ENCODE results near the gene SLC6A11.

The SLC6A11 gene

DNA sequence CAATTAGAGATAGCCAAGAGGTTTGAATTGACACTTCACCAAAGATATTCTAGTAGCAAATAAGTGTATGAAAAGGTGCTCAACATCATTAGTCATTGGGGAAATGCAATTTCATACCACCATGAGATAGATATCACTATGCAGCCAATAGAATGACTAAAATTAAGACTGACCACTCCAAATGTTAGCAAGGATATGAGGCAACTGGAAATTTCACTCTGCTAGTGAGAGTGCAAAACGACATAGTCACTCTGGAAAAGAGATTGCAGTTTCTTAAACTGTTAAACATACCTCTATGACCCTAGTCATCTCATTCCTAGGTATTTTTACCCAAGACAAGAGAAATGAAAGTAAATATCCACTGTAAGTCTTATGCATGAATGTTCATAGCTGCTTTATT lies 27.6 kb upstream of the SLC6A11 start:
- DNase-seq (ENCODE audit: insufficient read length, low spot score) (no peak), FAIRE-seq (no peak)

DNA sequence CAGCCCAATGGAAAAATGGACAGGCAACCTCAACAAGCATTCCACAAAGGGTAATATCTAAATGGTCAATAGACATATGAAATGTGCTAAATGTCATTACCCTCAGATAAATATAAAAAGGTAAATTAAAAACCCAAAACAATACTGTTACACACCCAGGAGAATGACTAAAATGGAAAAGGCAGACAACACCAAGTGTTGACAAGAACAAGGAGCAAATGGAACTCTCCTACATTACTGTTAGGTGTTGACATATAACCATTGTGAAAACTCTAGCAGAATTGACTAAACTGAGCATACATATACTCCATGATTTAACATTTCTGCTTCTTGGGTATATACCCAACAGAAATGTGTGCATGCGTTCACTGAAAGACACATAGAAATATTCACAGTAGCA lies 25.3 kb upstream of the SLC6A11 start:
- no peak for FAIRE-seq
- DNase-seq (ENCODE audit: insufficient read length, low spot score), result no peak

DNA sequence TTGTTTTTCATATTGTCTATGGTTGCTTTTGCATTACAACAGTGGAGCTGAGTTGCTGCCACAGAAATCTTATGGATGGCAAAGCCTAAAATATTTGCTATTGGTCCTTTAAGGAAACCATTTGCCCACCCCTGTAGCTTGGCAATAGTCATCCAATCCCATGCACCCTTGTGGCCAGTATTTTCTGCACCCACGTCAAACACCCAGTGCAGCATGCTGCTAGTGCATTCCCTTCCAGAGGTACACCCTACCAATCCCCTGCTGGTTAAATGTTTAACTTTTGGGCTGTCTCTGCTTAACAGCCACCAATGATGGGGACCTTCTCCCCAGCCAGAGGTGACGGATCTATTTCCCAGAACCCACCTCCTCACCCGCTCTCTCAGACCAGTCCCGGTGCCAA lies 23.8 kb upstream of the SLC6A11 start:
- FAIRE-seq (no peak), DNase-seq (ENCODE audit: insufficient read length, low spot score) (no peak)

DNA sequence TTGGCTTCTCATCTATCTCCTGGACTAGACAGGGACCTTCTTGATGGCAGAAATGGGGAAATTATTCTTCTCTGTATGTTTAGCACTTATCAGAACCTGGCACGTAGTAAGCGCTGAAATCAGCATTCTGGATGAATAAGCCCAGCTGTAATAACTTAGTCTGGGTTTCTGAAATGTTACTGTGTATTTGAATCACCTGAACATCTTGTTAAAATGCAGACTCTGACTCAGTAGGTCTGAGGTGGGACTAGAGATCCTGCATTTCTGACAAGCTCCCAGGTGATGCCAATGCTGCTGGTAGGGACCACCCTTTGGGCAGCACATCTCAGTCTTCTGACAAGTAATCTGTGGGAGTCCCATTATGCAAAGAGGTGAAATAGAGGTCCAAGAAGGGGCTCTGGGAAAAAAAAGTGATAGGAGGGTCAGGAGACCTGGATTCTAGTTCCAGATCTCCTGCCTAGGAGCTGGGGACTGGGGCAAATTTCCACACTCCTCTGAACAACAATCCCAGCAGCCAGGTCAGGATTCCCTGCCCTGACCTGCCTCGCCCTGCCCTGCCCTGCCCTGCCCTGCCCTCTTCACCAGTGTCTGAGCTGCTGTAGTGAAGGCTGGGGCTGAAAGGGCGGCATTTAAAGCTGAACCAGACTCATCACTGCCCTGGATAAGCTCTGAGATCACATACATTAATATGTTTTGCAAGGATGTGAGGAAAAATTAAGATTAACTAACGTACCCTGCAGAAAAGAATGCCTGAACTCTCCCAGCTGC lies 17.2 kb upstream of the SLC6A11 start:
- FAIRE-seq, result no peak
- no peak for DNase-seq (ENCODE audit: insufficient read length, low spot score)

DNA sequence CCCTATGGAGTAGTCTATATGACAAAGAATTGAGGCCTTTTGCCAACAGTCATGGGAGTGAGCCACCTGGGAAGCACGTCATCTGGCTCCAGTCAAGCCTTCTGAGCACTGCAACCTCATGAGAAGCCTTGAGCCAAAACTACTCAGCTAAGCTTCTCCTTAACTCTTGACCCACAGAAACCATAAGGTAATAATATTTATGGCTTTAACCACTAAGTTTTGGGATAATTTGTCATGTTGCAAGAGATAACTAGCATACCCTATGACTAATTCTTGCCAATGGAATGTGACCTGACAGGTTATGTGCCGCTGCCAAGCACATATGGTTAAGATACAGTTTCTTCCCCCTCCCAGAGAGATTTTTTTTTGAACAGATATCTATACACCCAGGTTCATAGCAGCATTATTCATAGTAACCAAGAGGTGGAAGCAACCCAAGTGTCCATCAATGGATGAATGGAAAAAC lies 11.8 kb upstream of the SLC6A11 start:
- FAIRE-seq, result no peak

DNA sequence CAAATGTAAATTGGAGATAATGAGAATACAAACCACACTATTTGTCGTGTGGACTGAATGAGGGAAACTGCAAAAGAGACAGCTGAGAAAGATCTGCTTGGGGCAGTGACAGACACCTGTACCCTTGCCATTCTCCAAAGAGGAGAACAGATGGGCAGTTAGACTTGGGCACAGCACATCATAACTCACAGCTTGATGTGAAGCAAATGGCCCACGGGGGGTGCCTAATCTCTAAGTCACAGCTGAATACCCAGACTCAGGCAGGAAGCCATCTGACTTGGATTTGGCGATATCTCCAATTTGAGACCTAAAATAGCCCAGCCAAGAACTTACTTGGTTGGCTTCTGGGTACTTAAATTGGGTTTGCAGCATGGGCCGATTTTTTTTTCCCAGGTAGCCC lies 10.0 kb upstream of the SLC6A11 start:
- FAIRE-seq (no peak), DNase-seq (ENCODE audit: insufficient read length, low spot score) (no peak)

More for the DNA sequence above, 11.8 kb upstream of the SLC6A11 start:
- no peak for DNase-seq (ENCODE audit: insufficient read length, low spot score)

DNA sequence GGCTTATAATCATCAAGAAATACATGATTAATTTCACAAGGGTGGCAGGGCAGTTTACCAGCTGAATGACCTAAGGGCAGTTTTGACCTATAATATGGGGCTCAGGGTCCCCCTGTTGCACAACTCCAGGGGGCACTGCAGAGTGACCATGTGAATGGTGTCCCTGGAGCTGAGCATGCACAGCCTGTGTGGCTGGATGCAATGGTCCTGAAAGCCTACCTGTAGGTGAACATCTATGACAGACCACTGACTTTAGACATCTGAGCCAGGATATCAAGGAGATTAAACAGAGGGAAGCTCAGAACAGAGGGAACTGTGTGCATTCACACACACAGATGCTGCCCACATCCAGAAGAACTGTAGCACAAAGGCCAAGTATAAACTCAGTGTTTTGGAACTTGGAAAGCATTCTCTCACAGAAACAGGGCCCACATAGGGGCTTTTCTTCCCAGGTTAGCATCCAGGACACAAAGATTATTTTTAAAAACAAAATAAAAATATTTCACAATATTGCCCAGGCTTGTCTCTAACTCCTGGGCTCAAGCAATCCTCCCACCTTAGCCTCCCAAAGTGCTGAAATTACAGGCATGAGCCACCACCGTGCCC lies 7.8 kb upstream of the SLC6A11 start:
- FAIRE-seq, result no peak
- DNase-seq (ENCODE audit: insufficient read length, low spot score), result no peak

DNA sequence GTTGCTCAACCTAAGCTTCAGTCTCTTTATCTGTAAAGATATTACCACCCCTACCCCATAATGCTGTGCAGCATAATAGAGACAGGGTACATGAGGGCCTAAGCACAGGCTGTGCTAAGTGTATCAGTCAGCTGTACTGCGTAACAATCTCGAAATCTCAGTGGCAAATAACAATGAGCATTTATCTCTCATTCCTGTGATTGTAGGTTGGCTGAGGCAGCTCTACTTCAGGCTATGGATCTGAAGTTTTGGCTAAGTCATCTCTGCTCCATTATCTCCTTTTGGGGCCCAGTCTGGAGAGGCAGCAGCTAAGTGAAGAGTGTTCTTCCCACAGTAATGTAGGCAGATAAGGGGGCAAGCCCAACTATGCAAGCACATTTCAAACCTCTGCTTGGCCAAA lies 7.1 kb upstream of the SLC6A11 start:
- FAIRE-seq, result no peak

DNA sequence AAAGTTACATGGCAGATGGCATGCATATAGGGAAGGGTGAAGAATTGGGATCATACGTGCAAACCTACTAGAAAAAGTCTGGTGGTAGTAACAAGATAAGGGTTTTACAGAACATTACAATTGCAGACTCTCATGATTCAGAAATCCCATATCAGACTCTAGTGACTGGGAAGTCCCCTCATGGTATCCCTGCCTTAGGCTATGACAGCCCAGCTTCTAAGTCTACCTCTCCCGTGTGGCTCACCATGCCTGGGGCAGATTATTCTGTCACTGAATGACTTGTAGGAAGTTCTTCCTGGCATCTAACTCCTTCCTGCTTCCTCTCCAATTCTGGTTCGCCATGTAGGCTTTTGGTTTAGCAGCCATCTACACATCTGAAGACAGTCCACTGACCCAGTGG lies 5.7 kb upstream of the SLC6A11 start:
- no peak for FAIRE-seq
- DNase-seq (ENCODE audit: insufficient read length, low spot score), result no peak

More for the DNA sequence above, 7.1 kb upstream of the SLC6A11 start:
- no peak for DNase-seq (ENCODE audit: insufficient read length, low spot score)

DNA sequence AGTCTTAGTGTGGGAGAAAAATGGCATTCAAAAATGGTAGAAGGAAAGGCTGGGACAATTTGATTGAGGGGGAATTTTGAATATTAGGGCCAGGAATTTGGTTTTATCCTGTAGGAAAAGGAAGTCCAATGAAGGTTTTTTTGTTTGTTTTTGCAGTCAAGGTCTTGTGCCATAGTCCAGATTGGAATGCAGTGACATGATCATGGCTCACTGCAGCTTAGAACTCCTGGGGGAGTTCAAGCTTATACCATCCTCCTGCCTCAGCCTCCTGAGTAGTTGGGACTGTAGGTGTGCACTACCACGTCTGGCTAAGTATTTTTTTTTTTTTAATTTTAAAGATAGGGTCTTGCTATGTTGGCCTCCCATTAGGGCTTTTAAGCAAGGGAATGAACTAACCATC lies 2.6 kb upstream of the SLC6A11 start:
- FAIRE-seq, result no peak
- DNase-seq (ENCODE audit: insufficient read length, low spot score), result no peak

DNA sequence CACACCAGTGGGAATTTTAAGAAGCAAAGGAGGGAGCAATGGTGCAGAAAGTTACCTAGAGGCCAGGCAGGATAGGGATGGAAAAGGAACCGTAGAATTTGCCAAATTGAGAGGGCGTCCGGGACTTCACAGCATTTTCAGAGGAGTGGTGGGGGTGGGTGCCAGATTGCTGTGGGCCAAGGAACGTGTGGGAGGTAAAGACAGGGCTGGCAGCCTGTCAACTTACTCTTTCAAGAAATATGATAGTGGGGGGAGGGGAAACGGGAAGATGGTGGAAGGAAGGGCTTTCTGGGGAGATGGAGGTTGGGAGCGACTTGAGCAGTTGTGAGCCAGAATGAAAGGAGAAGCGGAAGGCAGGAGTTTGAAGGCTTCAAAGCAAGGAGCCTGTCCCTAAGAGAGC lies 1.4 kb upstream of the SLC6A11 start:
- DNase-seq (ENCODE audit: insufficient read length, low spot score) (no peak), FAIRE-seq (no peak)

DNA sequence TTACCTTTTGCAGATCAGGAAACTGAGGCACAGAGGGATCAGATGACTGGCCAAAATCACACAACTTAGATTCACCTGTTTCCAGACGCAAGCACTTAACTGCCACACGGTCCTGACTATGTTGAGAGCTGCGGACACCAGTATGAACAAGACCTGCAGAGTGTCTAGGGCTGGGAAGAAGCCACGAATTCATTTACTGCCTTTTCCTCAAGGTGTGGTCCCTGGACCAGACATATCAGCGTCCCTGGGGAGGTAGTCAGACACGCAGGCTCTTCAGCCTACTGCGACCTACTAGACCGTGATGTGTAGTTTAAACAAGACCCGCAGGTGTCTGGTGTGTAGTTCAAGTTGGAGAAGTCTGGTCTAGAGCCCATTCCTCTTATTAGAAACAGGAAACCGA lies 541 bp upstream of the SLC6A11 start:
- no peak for DNase-seq (ENCODE audit: insufficient read length, low spot score)
- no peak for FAIRE-seq

DNA sequence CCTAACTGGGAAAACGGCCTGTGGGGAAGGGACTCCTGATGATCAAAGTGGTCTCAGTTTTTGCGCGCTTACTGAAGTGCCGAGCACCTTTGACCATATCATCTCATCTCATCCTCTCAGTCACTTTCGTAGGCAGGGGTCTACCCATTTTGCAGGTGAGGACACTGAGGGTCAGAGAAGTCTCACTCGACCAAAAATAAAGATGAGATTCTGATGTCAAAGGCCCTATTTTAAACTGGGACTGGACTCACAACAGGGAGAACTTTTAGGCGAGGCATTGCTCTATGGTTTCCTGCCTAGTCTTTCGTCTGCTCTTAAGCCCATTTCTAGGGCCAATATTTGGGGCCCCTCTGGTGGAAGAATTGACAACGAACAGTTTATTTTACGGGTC lies 830 bp downstream of the SLC6A11 start:
- no peak for FAIRE-seq
- no peak for DNase-seq (ENCODE audit: insufficient read length, low spot score)

DNA sequence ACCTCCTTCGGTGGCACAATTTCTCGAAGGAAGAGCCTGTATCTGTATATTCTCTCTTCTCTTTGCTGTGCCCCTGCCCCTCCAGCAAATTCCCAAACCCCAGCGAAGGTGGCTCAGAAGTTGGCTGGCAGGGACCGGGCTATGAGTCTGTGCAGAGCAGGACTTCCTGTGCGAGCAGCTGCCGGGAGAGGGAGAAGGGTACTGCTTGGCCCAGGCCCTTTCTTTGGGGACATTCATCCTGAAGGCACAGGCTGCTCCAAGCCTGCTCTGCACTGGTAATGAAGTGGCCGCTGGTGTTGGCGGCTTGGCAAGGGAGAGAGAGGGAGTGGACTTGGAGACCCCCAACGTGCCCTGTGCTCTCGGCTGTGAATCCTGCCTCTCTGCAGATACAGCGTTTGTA lies 1.5 kb downstream of the SLC6A11 start:
- FAIRE-seq (no peak), DNase-seq (ENCODE audit: insufficient read length, low spot score) (no peak)

DNA sequence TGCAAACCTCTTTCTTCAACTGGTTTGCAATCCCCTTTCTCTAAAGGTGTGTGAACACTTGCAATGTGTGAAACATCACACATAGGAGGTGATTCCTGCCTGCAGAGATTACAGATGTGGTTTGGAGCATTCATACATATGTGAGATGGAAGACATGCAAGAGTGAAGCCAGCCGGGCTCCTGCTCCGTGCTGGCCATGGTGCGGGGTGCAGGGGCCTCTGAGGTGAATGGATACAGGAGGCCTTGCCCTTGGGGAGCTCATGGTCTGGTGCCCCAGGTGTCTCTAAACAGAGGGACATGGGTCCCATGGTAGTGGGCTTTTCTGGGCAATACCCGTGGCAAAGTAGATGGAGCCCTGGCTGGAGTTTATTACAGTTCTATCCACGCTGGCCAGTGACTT lies 6.0 kb downstream of the SLC6A11 start:
- DNase-seq (ENCODE audit: insufficient read length, low spot score) (no peak), FAIRE-seq (no peak)

DNA sequence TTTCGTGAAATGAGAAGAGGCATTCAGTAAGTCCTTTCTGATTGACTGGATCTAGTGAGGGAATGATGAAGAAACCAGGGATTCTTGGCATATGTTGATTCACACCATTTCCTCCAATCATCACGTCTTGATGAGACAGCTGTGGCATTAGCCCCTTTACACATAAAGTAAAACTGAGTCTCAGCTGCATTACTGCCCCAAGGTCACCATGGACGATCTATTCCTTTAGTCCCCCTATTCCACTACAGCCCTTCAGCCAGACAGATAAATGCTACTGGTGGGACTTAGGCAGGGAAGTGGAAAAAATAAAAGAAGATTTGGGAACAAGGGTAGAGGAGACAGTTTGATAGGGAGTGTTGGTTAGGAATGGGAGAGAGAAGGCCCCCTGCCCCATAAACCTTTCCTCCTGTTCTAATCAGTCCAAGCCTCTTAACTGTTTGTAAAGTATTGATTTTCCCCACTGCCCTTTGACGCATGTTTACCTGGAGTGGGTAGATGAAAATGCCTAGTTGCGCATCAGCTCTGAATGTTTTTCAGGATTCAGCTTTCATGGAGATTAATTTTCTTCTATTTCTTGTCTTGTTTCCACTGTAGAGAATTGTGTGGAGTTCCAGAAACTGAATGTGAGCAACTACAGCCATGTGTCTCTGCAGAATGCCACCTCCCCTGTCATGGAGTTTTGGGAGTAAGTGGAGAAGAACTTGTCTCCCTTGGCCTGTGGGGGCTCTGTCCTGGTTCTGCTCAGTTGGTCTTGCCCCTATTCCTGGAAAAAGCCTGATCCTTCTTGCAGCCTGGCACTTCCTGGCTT lies 6.9 kb downstream of the SLC6A11 start:
- FAIRE-seq, result no peak
- no peak for DNase-seq (ENCODE audit: insufficient read length, low spot score)

DNA sequence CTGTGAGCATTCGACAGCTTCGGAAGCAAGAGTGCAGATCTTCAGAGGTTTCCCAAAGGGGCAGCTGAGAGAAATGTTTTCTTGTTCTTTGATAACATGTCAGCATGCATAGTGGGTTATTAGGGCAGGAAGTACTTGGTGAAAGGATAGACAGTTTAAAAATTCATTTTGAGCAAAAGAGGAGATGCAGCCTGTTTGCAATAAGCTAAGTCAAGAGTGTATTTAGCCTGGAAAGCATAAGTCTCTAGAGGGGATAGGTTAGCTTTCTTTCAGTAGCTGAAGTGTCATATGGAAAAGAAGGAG lies 7.4 kb downstream of the SLC6A11 start:
- DNase-seq (ENCODE audit: insufficient read length, low spot score) (no peak), FAIRE-seq (no peak)

DNA sequence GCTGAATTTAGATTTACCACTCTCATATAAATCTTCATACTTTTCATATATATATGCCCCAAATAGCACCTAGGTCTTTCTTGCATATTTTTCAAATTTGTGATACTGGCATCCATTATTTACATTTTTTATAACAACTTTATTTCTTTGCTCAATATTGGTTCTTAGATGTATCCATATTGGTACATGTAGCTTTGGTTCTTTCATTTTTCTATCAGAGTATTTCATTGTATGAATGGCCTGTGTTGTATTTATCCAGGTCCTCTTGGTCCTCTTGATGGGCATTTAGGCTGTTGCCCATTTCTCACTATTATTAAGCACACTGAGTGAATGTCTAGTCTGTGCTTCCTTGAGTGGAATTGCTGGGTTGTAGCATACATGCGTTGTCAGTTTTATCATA lies 8.4 kb downstream of the SLC6A11 start:
- FAIRE-seq (no peak), DNase-seq (ENCODE audit: insufficient read length, low spot score) (no peak)

DNA sequence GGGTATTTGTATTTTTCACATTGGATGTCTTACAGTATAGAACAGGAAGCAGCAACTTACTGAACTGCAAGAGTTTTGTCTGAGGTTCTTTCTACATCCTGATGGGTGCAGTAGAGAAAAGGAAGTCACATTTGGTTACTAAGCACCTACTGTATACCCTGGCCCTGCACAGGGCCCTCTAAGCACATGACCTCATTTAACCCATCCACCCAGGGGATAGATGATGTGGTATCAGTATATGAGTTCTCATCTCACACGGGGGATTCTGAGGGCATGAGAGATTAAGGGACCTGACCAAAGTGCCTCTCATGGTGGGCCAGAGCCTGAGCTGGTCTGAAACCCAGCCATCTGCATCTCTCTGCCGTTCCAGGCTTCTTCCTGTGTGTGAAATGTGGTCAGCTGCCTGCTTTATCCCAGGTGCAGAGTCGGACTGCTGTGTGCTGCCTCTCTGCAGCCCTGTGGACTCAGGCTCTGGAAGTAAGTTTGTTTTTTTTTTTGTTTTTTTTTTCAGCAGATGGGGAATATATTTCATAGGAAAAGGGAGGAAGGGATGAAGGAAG lies 17.9 kb downstream of the SLC6A11 start:
- DNase-seq (ENCODE audit: insufficient read length, low spot score) (no peak), FAIRE-seq (no peak)

DNA sequence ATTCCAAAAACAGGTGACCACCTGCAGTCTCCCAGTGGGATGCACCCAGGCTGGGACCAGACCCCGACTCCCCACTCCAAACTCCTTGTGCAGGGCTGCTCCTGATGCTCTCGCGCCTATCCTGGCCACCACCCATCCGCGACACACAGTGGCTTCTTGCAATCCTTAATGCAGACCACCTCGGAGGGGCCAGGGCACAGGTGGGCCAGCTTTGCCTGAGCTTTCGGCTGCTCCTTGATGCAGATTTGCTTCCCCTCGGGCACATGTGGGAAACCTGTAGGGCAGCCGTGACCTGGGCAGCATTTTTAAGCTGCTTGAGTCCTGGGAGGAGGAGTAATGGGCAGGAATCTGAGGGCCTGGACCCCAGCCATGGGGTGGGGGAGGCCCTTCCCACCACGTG lies 18.9 kb downstream of the SLC6A11 start:
- DNase-seq (ENCODE audit: insufficient read length, low spot score) (no peak), FAIRE-seq (no peak)

DNA sequence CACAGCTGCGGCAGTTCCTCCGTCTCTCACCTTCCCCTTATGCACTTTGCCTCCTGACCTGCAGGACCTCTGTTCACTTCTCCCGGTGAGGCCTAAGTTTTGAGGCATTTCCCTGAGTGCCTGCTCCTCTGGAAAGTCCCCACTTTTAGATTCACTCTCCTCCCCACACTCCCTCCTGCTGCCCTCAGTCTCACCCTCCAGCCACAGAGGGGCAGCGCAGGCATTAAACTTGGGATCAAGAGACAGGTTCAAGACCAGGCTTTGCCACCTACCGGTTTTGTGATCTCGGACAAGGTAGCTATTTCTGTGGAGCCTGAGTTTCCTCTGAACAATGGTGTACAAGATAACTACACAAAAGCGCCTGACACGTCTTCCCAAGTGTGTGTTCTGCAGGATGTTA lies 19.4 kb downstream of the SLC6A11 start:
- DNase-seq (ENCODE audit: insufficient read length, low spot score), result no peak

DNA sequence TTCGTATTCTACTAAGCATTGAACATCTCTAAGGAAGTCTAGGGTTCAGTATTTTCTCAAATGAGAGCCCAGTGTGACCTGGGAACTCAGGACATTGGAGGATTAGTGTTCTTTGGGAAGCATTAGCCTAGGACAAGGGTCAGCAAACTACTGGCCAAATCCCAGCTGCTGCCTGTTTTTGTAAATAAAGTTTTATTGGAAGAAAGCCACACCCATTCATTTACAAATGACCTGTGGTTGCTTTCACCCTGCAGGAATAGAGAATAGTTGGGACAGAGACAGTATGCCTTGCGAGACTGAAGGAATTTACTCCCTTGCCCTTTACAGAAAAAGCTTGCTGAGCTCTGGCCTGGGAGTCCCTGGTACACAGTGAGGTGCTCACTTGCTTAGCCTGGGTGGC lies 20.6 kb downstream of the SLC6A11 start:
- FAIRE-seq, result no peak

More for the DNA sequence above, 19.4 kb downstream of the SLC6A11 start:
- FAIRE-seq, result no peak

More for the DNA sequence above, 20.6 kb downstream of the SLC6A11 start:
- DNase-seq (ENCODE audit: insufficient read length, low spot score), result no peak
